PC-3 (cell line): ENCODE results near the gene LMBRD2.

Source experiments
- EZH2 ChIP-seq: fragments of 300-600 bp; sonication (generic); IDR thresholded peaks from one replicate; pipeline ENCODE4 v1.6.1; 2017; ENCODE audit warnings: antibody characterized with exemption, mild to moderate bottlenecking, low read length; ENCODE audit not compliant: unreplicated experiment
- EZH2phosphoT487 ChIP-seq: fragments of 300-600 bp; sonication (generic); IDR thresholded peaks from 2 replicates; pipeline ENCODE4 v1.6.1; 2018; ENCODE audit warnings: mild to moderate bottlenecking, antibody characterized with exemption, low read length, borderline replicate concordance
- TF ChIP-seq, protein P1 (sequence below): fragments of 300-600 bp; sonication (generic); conservative IDR thresholded peaks from 2 replicates; pipeline ENCODE4 v1.5.1; 2017; ENCODE audit warnings: antibody characterized with exemption, low read depth, mild to moderate bottlenecking, low read length

DNA sequence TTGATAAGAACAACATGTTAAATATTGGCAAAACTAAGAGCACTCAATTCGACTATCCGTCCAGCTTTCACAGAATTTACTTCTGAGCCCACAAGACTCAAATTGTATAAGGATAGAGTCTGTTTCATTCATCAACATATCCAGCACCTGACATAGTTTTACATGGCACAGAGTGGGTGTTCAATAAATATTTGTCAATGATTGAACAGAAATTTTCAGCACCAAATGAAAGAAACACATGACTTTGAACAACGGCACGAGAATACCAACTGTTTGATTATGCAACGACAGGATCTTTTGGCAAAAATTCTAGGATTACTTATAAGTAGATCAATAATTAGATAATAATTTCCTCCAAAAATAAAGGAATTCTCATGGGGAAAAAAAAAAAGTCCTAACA lies 42.1 kb upstream of the LMBRD2 start:
- TF ChIP-seq, protein P1, sequence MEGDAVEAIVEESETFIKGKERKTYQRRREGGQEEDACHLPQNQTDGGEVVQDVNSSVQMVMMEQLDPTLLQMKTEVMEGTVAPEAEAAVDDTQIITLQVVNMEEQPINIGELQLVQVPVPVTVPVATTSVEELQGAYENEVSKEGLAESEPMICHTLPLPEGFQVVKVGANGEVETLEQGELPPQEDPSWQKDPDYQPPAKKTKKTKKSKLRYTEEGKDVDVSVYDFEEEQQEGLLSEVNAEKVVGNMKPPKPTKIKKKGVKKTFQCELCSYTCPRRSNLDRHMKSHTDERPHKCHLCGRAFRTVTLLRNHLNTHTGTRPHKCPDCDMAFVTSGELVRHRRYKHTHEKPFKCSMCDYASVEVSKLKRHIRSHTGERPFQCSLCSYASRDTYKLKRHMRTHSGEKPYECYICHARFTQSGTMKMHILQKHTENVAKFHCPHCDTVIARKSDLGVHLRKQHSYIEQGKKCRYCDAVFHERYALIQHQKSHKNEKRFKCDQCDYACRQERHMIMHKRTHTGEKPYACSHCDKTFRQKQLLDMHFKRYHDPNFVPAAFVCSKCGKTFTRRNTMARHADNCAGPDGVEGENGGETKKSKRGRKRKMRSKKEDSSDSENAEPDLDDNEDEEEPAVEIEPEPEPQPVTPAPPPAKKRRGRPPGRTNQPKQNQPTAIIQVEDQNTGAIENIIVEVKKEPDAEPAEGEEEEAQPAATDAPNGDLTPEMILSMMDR = no peak
- TF ChIP-seq EZH2phosphoT487 (no peak), EZH2 (no peak)
